ENCODE measurements around the gene KIFC1.

KIFC1 gene

GRCh38 chr6:33383427-33384185 lies 8.0 kb upstream of the KIFC1 start:
- no peak for TF ChIP-seq CTCF (IDR thresholded peaks at IDR 0.05; ENCODE audit: extremely low read depth, insufficient read depth, missing control alignments)
- no peak for DNase-seq (ENCODE audit: low spot score)
- in situ Hi-C loops (cut with MboI; ENCODE audit: low pct_unique_long_range_greater_than_20kb, low sequenced_read_pairs, unreplicated experiment) = no loop called here

GRCh38 chr6:33384581-33385020 lies 7.0 kb upstream of the KIFC1 start:
- TF ChIP-seq CTCF (IDR thresholded peaks at IDR 0.05; ENCODE audit: extremely low read depth, insufficient read depth, missing control alignments) = no peak
- in situ Hi-C loops (cut with MboI; ENCODE audit: low pct_unique_long_range_greater_than_20kb, low sequenced_read_pairs, unreplicated experiment) = no loop called here
- no peak for DNase-seq (ENCODE audit: low spot score)

GRCh38 chr6:33390173-33390572 lies 1.4 kb upstream of the KIFC1 start:
- TF ChIP-seq CTCF (IDR thresholded peaks at IDR 0.05; ENCODE audit: extremely low read depth, insufficient read depth, missing control alignments) = no peak
- in situ Hi-C loops (cut with MboI; ENCODE audit: low pct_unique_long_range_greater_than_20kb, low sequenced_read_pairs, unreplicated experiment) = no loop called here
- DNase-seq (ENCODE audit: low spot score) = no peak

GRCh38 chr6:33390767-33391277 lies 801 bp upstream of the KIFC1 start:
- no peak for TF ChIP-seq CTCF (IDR thresholded peaks at IDR 0.05; ENCODE audit: extremely low read depth, insufficient read depth, missing control alignments)
- in situ Hi-C loops (cut with MboI; ENCODE audit: low pct_unique_long_range_greater_than_20kb, low sequenced_read_pairs, unreplicated experiment) = no loop called here
- no peak for DNase-seq (ENCODE audit: low spot score)

GRCh38 chr6:33391922-33392594 lies 435 bp downstream of the KIFC1 start:
- DNase-seq (ENCODE audit: low spot score) = peak; percentile 45
- TF ChIP-seq CTCF (IDR thresholded peaks at IDR 0.05; ENCODE audit: extremely low read depth, insufficient read depth, missing control alignments) = no peak
- in situ Hi-C loops (cut with MboI; ENCODE audit: low pct_unique_long_range_greater_than_20kb, low sequenced_read_pairs, unreplicated experiment) = no loop called here

GRCh38 chr6:33392595-33392948 lies 949 bp downstream of the KIFC1 start:
- DNase-seq (ENCODE audit: low spot score) = no peak
- in situ Hi-C loops (cut with MboI; ENCODE audit: low pct_unique_long_range_greater_than_20kb, low sequenced_read_pairs, unreplicated experiment) = no loop called here
- no peak for TF ChIP-seq CTCF (IDR thresholded peaks at IDR 0.05; ENCODE audit: extremely low read depth, insufficient read depth, missing control alignments)
